Measurements from ENCODE around the gene MTURN. TPM values are rescaled to one million over a fixed set of nuclear protein-coding genes. Genes with fewer than 3 reads are reported as not detected.

The MTURN gene
- total and polyA plus RNA-seq, 5 donors from 2014 or later = 5.2 to 31.1 (median 6.2) TPM

- Histone ChIP-seq H3K4me3 (ENCODE audit: low read depth, low read length) (no peak overlapping the region), H3K4me1 (ENCODE audit: control insufficient read depth, insufficient read depth, low read length, poor library complexity, severe bottlenecking) (peaks cover under 1% of the 10 kb centered on the region), H3K27me3 (ENCODE audit: control insufficient read depth, insufficient read depth, low read length) (no peaks in the 10 kb centered on the region), H3K36me3 (ENCODE audit: control insufficient read depth, insufficient read depth, low read length) (no peaks in the 10 kb centered on the region), H3K27ac (ENCODE audit: insufficient read depth, low read length, poor library complexity, severe bottlenecking) (no peak overlapping the region), H3K9me3 (ENCODE audit: control insufficient read depth in 2 of 2, low read length in 2 of 2) (no peaks in the 10 kb centered on the region)
- Mint-ChIP-seq H3K36me3 (peaks cover 3% of the 10 kb centered on the region), H3K9me3 (no peaks in the 10 kb centered on the region), H3K27me3 (no peaks in the 10 kb centered on the region), H3K27ac (no peak overlapping the region), H3K4me1 (peaks cover 0 to 8% (median 6%) of the 10 kb centered on the region in 4 donors), H3K4me3 (no peak overlapping the region)
- ATAC-seq (ENCODE audit: low read depth in 2 of 2) (no peak), DNase-seq (no peak)
These were observed 34.2 kb downstream of the MTURN start for GRCh38 chr7:30168835-30169573.

DNA sequence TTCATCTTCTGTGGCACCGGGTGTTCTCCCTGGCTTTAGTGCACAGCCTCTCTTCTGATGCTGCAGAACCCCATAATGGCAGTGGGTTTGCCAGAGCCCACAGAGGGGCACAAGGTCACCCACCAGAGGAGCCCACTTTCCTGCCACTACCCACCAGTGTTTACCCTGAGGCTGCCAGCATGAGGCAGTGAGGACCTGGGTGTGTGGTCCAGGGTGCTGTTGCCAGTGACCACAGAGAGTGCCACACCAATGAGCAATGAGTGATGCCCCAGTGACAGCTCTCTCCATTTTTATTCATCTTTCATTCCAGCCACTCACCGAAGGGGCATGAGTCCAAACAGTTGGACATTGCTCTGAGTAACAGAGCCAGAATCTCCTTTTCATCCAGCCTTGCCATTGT lies 34.8 kb downstream of the MTURN start:
- peaks cover 3% of the 10 kb centered on the region for H3K36me3 Mint-ChIP-seq
- no peak overlapping the region for H3K27ac Mint-ChIP-seq
- no peak for ATAC-seq (ENCODE audit: low read depth in 2 of 2)
- no peaks in the 10 kb centered on the region for H3K27me3 Mint-ChIP-seq
- no peak overlapping the region for H3K4me3 ChIP-seq (ENCODE audit: low read depth, low read length)
- no peak overlapping the region for H3K4me3 Mint-ChIP-seq
- H3K4me1 ChIP-seq (ENCODE audit: control insufficient read depth, insufficient read depth, low read length, poor library complexity, severe bottlenecking) = no peaks in the 10 kb centered on the region
- peaks cover 0 to 4% (median 1%) of the 10 kb centered on the region in 4 donors for H3K4me1 Mint-ChIP-seq
- no peak overlapping the region for H3K27ac ChIP-seq (ENCODE audit: insufficient read depth, low read length, poor library complexity, severe bottlenecking)
- no peaks in the 10 kb centered on the region for H3K27me3 ChIP-seq (ENCODE audit: control insufficient read depth, insufficient read depth, low read length)
- no peaks in the 10 kb centered on the region for H3K9me3 ChIP-seq (ENCODE audit: control insufficient read depth in 2 of 2, low read length in 2 of 2)
- DNase-seq = no peak
- no peaks in the 10 kb centered on the region for H3K36me3 ChIP-seq (ENCODE audit: control insufficient read depth, insufficient read depth, low read length)
- H3K9me3 Mint-ChIP-seq = no peaks in the 10 kb centered on the region

- Mint-ChIP-seq H3K4me3 (no peak overlapping the region), H3K36me3 (peaks cover 3% of the 10 kb centered on the region), H3K27ac (peak overlapping the region in 1 of 3 donors; percentile 38), H3K9me3 (peaks cover 0 to 2% (median 0%) of the 10 kb centered on the region in 7 donors), H3K4me1 (peaks cover 0 to 5% (median 0%) of the 10 kb centered on the region in 4 donors), H3K27me3 (no peaks in the 10 kb centered on the region)
- Histone ChIP-seq H3K36me3 (ENCODE audit: control insufficient read depth, insufficient read depth, low read length) (no peaks in the 10 kb centered on the region), H3K4me3 (ENCODE audit: low read depth, low read length) (no peak overlapping the region), H3K27me3 (ENCODE audit: control insufficient read depth, insufficient read depth, low read length) (no peaks in the 10 kb centered on the region), H3K4me1 (ENCODE audit: control insufficient read depth, insufficient read depth, low read length, poor library complexity, severe bottlenecking) (no peaks in the 10 kb centered on the region), H3K27ac (ENCODE audit: insufficient read depth, low read length, poor library complexity, severe bottlenecking) (no peak overlapping the region), H3K9me3 (ENCODE audit: control insufficient read depth in 2 of 2, low read length in 2 of 2) (no peaks in the 10 kb centered on the region)
- DNase-seq (no peak), ATAC-seq (ENCODE audit: low read depth in 2 of 2) (no peak)
These were observed 35.9 kb downstream of the MTURN start for GRCh38 chr7:30170476-30171205.

GRCh38 chr7:30171766-30172447 lies 37.1 kb downstream of the MTURN start:
- Histone ChIP-seq H3K4me1 (ENCODE audit: control insufficient read depth, insufficient read depth, low read length, poor library complexity, severe bottlenecking) (no peaks in the 10 kb centered on the region), H3K27ac (ENCODE audit: insufficient read depth, low read length, poor library complexity, severe bottlenecking) (no peak overlapping the region), H3K4me3 (ENCODE audit: low read depth, low read length) (no peak overlapping the region), H3K27me3 (ENCODE audit: control insufficient read depth, insufficient read depth, low read length) (no peaks in the 10 kb centered on the region), H3K36me3 (ENCODE audit: control insufficient read depth, insufficient read depth, low read length) (no peaks in the 10 kb centered on the region), H3K9me3 (ENCODE audit: control insufficient read depth in 2 of 2, low read length in 2 of 2) (no peaks in the 10 kb centered on the region)
- H3K27me3 Mint-ChIP-seq = no peaks in the 10 kb centered on the region
- DNase-seq (no peak), ATAC-seq (ENCODE audit: low read depth in 2 of 2) (no peak)
- H3K27ac Mint-ChIP-seq = no peak overlapping the region
- no peak overlapping the region for H3K4me3 Mint-ChIP-seq
- peaks cover 0 to 8% (median 0%) of the 10 kb centered on the region in 4 donors for H3K4me1 Mint-ChIP-seq
- no peaks in the 10 kb centered on the region for H3K36me3 Mint-ChIP-seq
- peaks cover 0 to 2% (median 0%) of the 10 kb centered on the region in 7 donors for H3K9me3 Mint-ChIP-seq

GRCh38 chr7:30172451-30172850 lies 37.7 kb downstream of the MTURN start:
- Histone ChIP-seq H3K36me3 (ENCODE audit: control insufficient read depth, insufficient read depth, low read length) (no peaks in the 10 kb centered on the region), H3K9me3 (ENCODE audit: control insufficient read depth in 2 of 2, low read length in 2 of 2) (no peaks in the 10 kb centered on the region), H3K4me3 (ENCODE audit: low read depth, low read length) (no peak overlapping the region), H3K27me3 (ENCODE audit: control insufficient read depth, insufficient read depth, low read length) (no peaks in the 10 kb centered on the region), H3K27ac (ENCODE audit: insufficient read depth, low read length, poor library complexity, severe bottlenecking) (no peak overlapping the region), H3K4me1 (ENCODE audit: control insufficient read depth, insufficient read depth, low read length, poor library complexity, severe bottlenecking) (no peaks in the 10 kb centered on the region)
- H3K27me3 Mint-ChIP-seq = no peaks in the 10 kb centered on the region
- peaks cover 0 to 11% (median 0%) of the 10 kb centered on the region in 4 donors for H3K4me1 Mint-ChIP-seq
- H3K36me3 Mint-ChIP-seq = no peaks in the 10 kb centered on the region
- DNase-seq = no peak
- H3K4me3 Mint-ChIP-seq = no peak overlapping the region
- H3K9me3 Mint-ChIP-seq = peaks cover 0 to 2% (median 0%) of the 10 kb centered on the region in 7 donors
- ATAC-seq (ENCODE audit: low read depth in 2 of 2) = no peak
- no peak overlapping the region for H3K27ac Mint-ChIP-seq

DNA sequence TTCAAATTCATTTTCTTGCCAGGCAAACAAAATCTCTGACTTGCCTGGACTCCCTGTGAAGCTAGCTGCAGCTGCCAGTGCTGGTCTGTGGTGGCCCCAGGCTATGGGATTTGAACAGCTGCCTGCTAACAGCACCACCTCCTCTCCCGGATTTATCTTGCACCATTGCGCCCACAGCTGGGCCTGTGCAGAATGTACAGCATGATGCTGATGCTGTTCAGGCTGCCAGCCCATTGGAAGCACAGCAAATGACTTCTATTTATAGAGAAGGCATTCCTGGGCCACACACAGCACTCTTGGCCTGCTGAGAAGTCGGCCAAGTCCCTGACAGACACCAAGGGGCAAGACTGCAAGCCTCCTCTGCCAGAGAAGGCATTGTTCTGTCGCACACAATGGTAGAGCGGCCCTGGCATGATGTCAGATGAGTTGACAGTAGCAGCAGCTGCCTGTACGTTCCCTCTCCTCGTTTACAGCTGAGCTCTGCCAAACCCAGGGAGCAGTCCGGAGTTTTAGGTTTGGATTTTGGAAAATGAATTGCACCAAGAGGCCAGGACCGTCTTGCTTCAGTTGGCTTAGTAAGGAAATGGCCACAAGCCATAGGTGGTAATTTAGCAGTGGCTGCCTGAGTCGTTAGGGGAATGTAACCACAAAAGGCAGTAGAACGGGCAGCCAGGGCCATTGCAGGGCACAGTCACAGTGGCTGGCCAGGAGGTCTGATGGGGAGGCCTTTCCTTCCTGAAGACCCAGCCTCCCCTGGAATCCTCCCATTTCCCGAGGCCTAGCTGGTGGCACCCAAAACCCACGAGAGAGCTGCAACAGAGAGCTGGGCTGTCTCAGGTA lies 38.5 kb downstream of the MTURN start:
- no peaks in the 10 kb centered on the region for H3K36me3 Mint-ChIP-seq
- DNase-seq = no peak
- ATAC-seq (ENCODE audit: low read depth in 2 of 2) = no peak
- no peaks in the 10 kb centered on the region for H3K27me3 ChIP-seq (ENCODE audit: control insufficient read depth, insufficient read depth, low read length)
- H3K4me3 ChIP-seq (ENCODE audit: low read depth, low read length) = no peak overlapping the region
- H3K4me1 Mint-ChIP-seq = peaks cover 0 to 13% (median 0%) of the 10 kb centered on the region in 4 donors
- no peaks in the 10 kb centered on the region for H3K4me1 ChIP-seq (ENCODE audit: control insufficient read depth, insufficient read depth, low read length, poor library complexity, severe bottlenecking)
- H3K4me3 Mint-ChIP-seq = no peak overlapping the region
- H3K36me3 ChIP-seq (ENCODE audit: control insufficient read depth, insufficient read depth, low read length) = no peaks in the 10 kb centered on the region
- H3K27ac ChIP-seq (ENCODE audit: insufficient read depth, low read length, poor library complexity, severe bottlenecking) = no peak overlapping the region
- no peaks in the 10 kb centered on the region for H3K27me3 Mint-ChIP-seq
- peak overlapping the region in 1 of 3 donors; percentile 47 for H3K27ac Mint-ChIP-seq
- peaks cover 0 to 2% (median 0%) of the 10 kb centered on the region in 7 donors for H3K9me3 Mint-ChIP-seq
- H3K9me3 ChIP-seq (ENCODE audit: control insufficient read depth in 2 of 2, low read length in 2 of 2) = no peaks in the 10 kb centered on the region

DNA sequence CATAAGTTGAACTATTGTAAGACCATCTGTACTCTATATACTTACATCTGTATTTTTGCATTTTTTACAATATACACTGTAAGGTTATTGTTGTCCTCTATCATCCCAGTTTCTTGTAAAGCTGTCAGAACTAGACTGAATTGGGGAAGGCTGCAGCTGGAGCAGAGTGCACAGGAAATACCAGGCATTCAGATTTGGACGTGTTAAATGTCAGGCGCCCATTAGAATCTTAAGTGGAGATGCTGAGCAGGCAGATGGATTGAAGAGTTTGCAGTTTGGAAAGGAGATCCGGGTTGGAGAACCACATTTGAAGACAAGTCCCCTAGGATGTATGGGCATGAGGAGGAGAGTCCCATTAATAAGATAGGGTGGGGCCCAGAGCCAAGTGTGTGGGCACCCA lies 40.4 kb downstream of the MTURN start:
- H3K9me3 Mint-ChIP-seq = peaks cover 0 to 2% (median 0%) of the 10 kb centered on the region in 7 donors
- H3K27ac ChIP-seq (ENCODE audit: insufficient read depth, low read length, poor library complexity, severe bottlenecking) = no peak overlapping the region
- no peaks in the 10 kb centered on the region for H3K27me3 Mint-ChIP-seq

More for the DNA sequence above, 40.4 kb downstream of the MTURN start:
- H3K27ac Mint-ChIP-seq = no peak overlapping the region
- no peak for ATAC-seq (ENCODE audit: low read depth in 2 of 2)
- no peaks in the 10 kb centered on the region for H3K36me3 Mint-ChIP-seq
- Histone ChIP-seq H3K4me1 (ENCODE audit: control insufficient read depth, insufficient read depth, low read length, poor library complexity, severe bottlenecking) (peaks cover 8% of the 10 kb centered on the region), H3K36me3 (ENCODE audit: control insufficient read depth, insufficient read depth, low read length) (no peaks in the 10 kb centered on the region), H3K9me3 (ENCODE audit: control insufficient read depth in 2 of 2, low read length in 2 of 2) (no peaks in the 10 kb centered on the region), H3K4me3 (ENCODE audit: low read depth, low read length) (no peak overlapping the region), H3K27me3 (ENCODE audit: control insufficient read depth, insufficient read depth, low read length) (no peaks in the 10 kb centered on the region)
- H3K4me3 Mint-ChIP-seq = no peak overlapping the region
- peaks cover 0 to 13% (median 9%) of the 10 kb centered on the region in 4 donors for H3K4me1 Mint-ChIP-seq
- DNase-seq = no peak
